Neutrophil (primary cell): ENCODE results near the gene THSD7B.
"Not testable (repeated sequence)": the region's sequence is repeated elsewhere in the genome, so short reads cannot be mapped to it uniquely, and the experiment has no call there.

Experiments used
- H3K27ac ChIP-seq: fragments of 200-600 bp; sonication (generic); 2 replicates; pipeline ENCODE4 v1.5.1; 2016; ENCODE audit warnings: mild to moderate bottlenecking, moderate library complexity
- H3K27me3 ChIP-seq: fragments of 200-600 bp; sonication (generic); 2 replicates; pipeline ENCODE4 v1.6.0; 2016; ENCODE audit warnings: mild to moderate bottlenecking
- H3K36me3 ChIP-seq: fragments of 200-600 bp; sonication (generic); 2 replicates; pipeline ENCODE4 v1.5.1; 2017
- H3K4me1 ChIP-seq, 2 experiments: fragments of 200-600 bp in 1 of 2; sonication (generic) in 1 of 2; 1 replicate in 1 of 2; 2 replicates in 1 of 2; pipeline versions ENCODE4 v1.5.1 to v1.6.1; 2013 to 2016; ENCODE audit warnings: low read depth in 1 of 2, low read length in 1 of 2, mild to moderate bottlenecking in 1 of 2, moderate library complexity in 1 of 2; ENCODE audit not compliant: control insufficient read depth in 1 of 2, insufficient read depth in 1 of 2
- H3K4me3 ChIP-seq, 2 experiments: fragments of 200-600 bp in 1 of 2; sonication (generic) in 1 of 2; 1 replicate in 1 of 2; 2 replicates in 1 of 2; pipeline ENCODE4 v1.5.1; 2013 to 2016; ENCODE audit warnings: low read depth in 1 of 2, low read length in 1 of 2, mild to moderate bottlenecking in 1 of 2, moderate library complexity in 1 of 2
- H3K9me3 ChIP-seq: fragments of 200-600 bp; sonication (generic); 2 replicates; pipeline ENCODE4 v1.5.1; 2016
- TF ChIP-seq, protein P1 (sequence below): fragments of 200-600 bp; sonication (generic); IDR thresholded peaks from 2 replicates; pipeline ENCODE4 v1.5.1; 2016; ENCODE audit warnings: antibody characterized with exemption

The THSD7B gene

DNA sequence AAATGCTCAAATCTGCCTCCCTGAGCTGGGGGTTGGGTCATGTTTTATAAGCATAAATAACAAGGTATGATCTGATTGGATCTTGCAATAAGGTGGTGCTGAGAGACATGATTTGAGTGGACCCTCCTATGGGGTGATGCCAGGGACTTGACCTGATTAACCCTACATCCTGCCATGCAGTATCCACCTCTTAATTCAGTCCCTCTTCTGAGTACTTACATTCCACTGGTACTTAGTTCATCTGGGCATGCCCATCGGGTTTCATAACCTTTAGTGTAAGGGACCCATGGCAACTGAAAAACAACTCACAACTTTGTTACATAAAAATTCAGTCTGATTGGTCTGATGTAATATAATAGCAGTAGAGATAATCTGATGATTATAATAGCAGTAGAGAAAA, 801.0 kb downstream of the THSD7B start:
- Histone ChIP-seq H3K27me3 (no peaks in the 10 kb centered on the region), H3K27ac (no peak overlapping the region), H3K9me3 (no peaks in the 10 kb centered on the region), H3K36me3 (no peaks in the 10 kb centered on the region), H3K4me1 (no peaks in the 10 kb centered on the region), H3K4me3 (no peak overlapping the region)
- TF ChIP-seq, protein P1, sequence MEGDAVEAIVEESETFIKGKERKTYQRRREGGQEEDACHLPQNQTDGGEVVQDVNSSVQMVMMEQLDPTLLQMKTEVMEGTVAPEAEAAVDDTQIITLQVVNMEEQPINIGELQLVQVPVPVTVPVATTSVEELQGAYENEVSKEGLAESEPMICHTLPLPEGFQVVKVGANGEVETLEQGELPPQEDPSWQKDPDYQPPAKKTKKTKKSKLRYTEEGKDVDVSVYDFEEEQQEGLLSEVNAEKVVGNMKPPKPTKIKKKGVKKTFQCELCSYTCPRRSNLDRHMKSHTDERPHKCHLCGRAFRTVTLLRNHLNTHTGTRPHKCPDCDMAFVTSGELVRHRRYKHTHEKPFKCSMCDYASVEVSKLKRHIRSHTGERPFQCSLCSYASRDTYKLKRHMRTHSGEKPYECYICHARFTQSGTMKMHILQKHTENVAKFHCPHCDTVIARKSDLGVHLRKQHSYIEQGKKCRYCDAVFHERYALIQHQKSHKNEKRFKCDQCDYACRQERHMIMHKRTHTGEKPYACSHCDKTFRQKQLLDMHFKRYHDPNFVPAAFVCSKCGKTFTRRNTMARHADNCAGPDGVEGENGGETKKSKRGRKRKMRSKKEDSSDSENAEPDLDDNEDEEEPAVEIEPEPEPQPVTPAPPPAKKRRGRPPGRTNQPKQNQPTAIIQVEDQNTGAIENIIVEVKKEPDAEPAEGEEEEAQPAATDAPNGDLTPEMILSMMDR: no peak

DNA sequence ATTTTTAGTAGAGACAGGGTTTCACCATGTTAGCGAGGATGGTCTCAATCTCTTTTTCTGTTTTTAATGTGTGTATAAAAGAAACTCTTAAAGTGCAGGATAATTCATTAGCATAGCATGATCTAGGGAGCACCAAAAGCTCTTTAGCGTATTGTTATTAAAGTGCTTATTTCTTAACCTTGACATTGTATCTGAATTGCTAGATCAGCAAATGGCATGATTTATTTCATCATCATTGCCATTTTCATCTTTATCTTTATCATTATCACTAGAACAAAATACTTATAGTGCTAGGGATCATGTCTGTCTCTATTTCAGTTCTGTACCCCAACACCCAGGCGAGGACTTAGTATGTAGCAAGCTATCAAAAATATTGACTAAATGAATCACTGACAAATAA, 805.1 kb downstream of the THSD7B start:
- TF ChIP-seq, protein P1: no peak
- Histone ChIP-seq H3K4me3 (no peak overlapping the region), H3K27ac (no peak overlapping the region), H3K9me3 (no peaks in the 10 kb centered on the region), H3K4me1 (no peaks in the 10 kb centered on the region), H3K27me3 (no peaks in the 10 kb centered on the region), H3K36me3 (no peaks in the 10 kb centered on the region)

DNA sequence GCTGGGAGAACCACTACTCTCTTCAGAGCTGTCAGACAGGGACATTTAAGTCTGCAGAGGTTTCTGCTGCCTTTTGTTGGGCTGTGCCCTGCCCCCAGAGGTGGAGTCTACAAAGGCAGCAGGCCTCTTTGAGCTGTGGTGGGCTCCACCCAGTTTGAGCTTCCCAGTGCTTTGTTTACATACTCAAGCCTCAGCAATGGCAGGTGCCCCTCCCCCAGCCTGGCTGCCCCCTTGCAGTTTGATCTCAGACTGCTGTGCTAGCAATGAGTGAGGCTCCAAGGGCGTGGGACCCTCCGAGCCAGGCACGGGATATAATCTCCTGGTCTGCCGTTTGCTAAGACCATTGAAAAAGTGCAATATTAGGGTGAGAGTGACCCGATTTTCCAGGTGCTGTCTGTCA, 822.5 kb downstream of the THSD7B start:
- H3K9me3 ChIP-seq, H3K27ac ChIP-seq, H3K4me3 ChIP-seq, H3K4me1 ChIP-seq, H3K36me3 ChIP-seq, H3K27me3 ChIP-seq: not testable (repeated sequence)

DNA sequence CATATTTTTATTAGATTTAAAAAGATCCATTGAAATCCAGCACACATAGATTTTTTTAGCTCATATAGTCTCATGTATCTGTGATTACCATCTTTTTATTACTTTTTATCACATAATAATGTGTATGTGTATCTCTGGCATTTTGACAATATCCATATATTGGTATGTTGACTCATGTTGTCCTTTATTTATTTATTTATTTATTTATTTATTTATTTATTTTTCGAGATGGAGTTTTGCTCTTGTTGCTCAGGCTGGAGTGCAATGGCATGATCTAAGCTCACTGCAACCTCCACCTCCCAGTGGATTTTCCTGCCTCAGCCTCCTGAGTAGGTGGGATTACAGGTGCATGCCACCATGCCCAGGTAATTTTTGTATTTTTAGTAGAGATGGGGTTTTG, 823.2 kb downstream of the THSD7B start:
- H3K36me3 ChIP-seq, H3K4me3 ChIP-seq, H3K27me3 ChIP-seq, H3K9me3 ChIP-seq, H3K27ac ChIP-seq, H3K4me1 ChIP-seq: not testable (repeated sequence)

DNA sequence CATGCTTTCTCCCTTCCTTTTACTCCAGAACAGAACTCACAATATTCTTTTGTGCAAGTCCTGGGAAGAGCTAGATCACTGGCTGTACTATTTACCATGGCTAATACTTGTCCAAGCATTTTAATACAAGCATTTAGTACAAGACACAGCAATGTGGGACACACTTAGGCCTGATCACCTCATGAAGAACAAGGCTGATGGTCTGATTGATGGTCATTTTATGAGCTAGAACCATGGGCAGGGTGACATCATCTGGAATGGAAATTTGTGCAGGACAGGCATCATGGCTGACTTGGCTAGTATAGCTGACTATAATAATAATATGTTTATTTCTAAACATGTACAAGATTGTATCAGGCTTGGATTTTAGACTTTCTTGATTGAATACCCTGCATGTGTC, 824.8 kb downstream of the THSD7B start:
- Histone ChIP-seq H3K36me3 (no peaks in the 10 kb centered on the region), H3K27me3 (no peaks in the 10 kb centered on the region), H3K4me1 (no peaks in the 10 kb centered on the region), H3K27ac (no peak overlapping the region), H3K9me3 (no peaks in the 10 kb centered on the region), H3K4me3 (no peak overlapping the region)
- TF ChIP-seq, protein P1: no peak

DNA sequence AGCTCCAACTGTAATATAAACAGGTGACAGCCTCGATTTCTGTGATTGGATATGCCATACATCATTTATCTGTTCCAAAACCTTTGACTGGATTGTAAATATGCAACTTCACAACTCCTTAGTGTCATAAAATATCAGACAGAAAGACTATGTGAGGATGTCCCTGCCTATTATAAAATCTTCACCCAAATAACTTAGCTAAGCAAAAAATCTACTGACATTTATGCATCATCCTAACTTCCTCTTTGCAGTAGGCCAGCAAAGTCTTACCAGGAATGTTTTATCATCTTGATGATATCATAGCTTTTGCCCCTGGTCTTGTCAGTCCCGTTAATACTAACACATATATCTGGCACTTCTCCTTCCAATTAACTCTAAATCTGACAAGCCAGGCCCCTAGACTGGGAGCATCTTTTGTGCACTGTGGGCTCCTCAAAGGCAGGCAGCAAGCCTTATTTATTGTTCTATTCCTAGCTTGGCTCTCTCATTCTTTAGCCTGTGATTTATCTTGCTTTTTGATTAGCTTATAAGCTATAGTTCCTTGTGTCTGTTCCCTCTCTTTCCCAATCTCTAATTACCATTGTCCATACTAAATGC, 842.5 kb downstream of the THSD7B start:
- H3K36me3 ChIP-seq: no peaks in the 10 kb centered on the region
- TF ChIP-seq, protein P1: no peak
- no peaks in the 10 kb centered on the region for H3K27me3 ChIP-seq
- no peaks in the 10 kb centered on the region for H3K4me1 ChIP-seq
- H3K27ac ChIP-seq: no peak overlapping the region
- H3K9me3 ChIP-seq: no peaks in the 10 kb centered on the region
- no peak overlapping the region for H3K4me3 ChIP-seq

DNA sequence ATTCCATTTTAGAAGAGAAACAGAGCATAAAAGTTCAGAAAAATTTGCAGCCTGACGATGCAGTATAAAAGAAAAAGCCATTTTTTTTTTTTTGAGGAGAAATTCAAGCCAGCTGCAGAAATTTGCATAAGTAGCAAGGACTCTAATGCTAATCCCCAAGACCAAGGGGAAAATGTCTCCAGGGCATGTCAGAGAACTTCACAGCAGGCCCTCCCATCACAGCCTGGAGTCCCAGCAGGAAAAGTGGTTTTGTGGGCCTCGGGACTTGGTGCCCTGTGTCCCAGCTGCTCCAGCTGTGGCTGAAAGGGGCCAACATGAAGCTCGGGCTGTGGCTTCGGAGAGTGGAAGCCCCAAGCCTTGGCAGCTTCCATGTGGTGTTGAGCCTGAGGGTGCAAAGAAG, 873.6 kb downstream of the THSD7B start:
- Histone ChIP-seq H3K4me1 (no peaks in the 10 kb centered on the region), H3K27ac (no peak overlapping the region), H3K36me3 (no peaks in the 10 kb centered on the region), H3K9me3 (no peaks in the 10 kb centered on the region), H3K27me3 (no peaks in the 10 kb centered on the region), H3K4me3 (no peak overlapping the region)
- TF ChIP-seq, protein P1: no peak
